Raji (cell line): ENCODE measurements around the gene WWC1.

Source experiments
- POLR2A ChIP-seq: IDR thresholded peaks from 2 replicates; pipeline ENCODE4 v1.6.1; 2011; ENCODE audit warnings: low read depth, low read length, control low read depth; ENCODE audit not compliant: insufficient read depth

WWC1 gene

DNA sequence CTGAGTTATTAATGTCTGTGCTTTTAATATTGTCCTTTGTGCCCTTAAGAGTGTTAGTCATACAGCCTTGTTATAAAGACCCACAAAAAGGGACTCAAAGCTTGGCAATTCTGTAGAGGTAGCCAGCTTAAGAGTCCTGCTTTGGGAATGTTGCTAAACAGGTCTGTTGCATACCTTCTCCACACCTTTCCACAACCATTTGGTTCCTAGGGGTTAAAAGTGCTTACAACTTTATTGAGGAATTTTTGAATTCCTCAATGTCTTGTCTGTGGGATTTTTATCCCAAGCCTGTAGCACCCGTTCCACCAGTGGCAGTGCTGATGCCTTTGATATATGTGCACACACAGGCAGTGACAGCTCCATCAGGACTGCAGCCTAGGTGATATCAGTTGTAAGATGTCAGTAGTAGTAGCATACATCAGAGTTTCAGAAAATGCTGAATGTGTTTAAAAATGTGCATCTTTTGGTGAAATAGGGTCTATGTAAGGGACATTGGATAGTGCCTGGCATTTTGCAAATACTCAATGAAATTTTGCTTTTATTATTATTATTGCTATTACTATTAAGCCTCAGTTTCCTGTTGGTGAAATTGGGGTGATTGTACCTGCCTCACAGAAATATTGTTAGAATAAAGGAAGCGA is 68.5 kb downstream of the WWC1 start:
- no peak for TF ChIP-seq POLR2A

DNA sequence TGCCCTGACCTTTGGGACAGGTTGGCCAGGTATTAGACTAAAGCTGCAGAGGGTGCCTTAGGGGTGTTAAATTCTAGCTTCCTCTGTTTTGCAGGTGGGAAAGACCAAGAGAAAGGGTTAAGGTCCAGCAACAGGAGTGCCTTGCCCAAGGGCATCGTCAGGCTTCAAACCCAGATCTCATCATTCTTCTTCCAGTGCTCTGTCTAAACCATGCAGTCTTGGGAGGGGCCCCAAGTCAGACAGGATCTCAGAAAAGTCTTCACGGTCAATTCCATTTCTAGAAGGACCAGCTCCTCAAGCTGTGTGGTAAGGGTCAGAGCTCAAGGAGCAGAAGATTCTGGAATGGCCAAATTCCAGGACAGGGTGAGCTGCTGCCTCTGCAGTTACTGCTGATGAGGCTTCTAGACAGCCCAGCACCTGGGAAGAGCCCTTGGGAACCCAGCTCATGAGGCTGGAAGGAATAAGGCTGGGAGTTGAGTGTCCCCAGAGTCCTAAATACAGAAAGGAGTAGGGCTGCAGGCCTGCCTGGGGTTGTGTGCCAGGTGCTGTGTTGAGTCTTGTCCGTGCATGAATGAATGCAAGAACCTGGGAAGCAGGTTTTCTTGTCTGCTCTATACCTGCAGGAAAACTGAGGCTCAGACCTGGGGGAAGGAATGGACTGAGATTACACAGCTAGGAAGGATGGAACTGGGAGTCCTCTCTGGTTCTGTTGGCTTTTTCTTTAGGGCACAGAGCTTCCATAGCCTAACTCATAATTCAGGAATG is 69.3 kb downstream of the WWC1 start:
- TF ChIP-seq POLR2A: no peak

DNA sequence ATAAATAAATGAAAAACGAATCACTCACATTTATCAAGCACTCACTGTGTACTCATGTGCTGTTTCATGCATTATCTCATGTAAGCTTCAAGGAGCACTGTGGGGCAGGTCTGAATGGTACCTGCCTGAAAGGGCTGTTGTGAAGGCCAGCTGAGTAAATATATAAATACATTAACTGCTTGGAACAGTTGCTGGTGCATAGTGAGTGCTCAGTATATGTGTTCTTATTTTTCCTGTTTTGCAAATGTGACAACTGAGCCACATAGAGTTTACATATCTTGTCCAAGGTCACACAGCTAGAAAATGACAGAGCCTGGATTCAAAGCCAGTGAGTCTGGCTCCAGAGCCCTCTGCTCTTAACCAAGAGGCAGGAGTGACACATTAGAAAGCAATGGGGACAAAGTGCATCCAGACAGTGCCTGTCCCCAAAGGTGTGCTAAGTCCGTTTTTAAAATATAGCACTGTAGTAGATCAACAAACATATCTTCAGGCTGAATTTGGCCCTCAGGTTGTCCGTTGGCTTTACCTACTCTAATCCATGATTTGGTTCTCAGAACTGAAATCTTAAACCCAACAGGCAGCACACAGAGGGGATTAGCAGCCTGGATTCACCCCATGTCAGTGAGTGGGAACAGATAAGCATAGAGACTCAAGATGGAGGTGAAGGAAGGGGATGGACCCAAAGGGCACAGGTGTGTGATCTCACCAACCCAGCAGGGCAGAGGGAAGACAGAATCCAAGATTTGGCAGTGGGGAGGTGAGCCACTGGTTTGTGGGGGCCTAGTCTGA is 70.8 kb downstream of the WWC1 start:
- no peak for TF ChIP-seq POLR2A

- TF ChIP-seq POLR2A: no peak
These were observed 72.8 kb downstream of the WWC1 start for GRCh38 chr5:168364151-168364661.

DNA sequence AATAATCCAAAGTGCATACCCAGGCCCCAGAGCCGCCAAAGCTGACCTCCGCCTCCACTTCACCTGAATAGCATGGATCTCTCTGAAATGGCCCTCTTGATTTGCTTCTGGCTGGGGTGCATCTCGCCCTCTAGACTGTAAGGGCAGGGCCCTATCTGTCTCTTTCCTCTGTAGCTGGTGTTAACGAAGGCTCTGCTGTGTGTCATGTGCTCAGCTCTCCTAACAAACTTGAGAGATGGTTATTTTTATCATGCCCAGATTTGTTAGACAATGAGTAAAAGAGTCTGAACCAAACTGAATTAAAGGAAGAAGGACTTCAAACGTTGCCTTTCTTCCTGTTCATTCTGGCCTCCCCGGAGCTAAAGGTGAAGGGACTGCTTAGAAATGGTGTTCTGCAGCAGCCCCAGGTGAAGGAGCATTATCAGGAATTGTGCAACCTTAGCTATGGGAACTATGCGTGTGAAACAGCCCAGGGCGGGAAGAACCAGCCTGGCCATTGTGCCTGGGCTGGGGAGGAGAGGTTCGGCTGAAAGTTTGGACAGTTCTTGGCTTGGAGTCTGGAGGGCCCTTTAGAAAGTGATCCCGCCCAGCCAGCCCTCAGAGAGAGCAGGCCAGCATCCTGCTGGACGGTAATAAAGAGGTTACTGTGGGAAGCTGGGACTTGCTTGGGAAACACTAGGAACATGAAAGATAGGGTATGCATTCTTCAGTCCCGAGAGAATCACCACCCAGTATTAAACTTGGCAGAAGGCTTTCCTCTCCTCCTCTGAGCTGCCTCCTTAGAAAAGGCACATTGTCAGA is 73.5 kb downstream of the WWC1 start:
- TF ChIP-seq POLR2A: no peak

GRCh38 chr5:168365581-168366081 is 74.2 kb downstream of the WWC1 start:
- no peak for TF ChIP-seq POLR2A

GRCh38 chr5:168366116-168366515 is 74.7 kb downstream of the WWC1 start:
- no peak for TF ChIP-seq POLR2A

- TF ChIP-seq POLR2A: no peak
These were observed 77.4 kb downstream of the WWC1 start for GRCh38 chr5:168368854-168369253.

- TF ChIP-seq POLR2A: no peak
These were observed 79.4 kb downstream of the WWC1 start for GRCh38 chr5:168370831-168371230.

- TF ChIP-seq POLR2A: no peak
These were observed 81.0 kb downstream of the WWC1 start for GRCh38 chr5:168372356-168372946.

DNA sequence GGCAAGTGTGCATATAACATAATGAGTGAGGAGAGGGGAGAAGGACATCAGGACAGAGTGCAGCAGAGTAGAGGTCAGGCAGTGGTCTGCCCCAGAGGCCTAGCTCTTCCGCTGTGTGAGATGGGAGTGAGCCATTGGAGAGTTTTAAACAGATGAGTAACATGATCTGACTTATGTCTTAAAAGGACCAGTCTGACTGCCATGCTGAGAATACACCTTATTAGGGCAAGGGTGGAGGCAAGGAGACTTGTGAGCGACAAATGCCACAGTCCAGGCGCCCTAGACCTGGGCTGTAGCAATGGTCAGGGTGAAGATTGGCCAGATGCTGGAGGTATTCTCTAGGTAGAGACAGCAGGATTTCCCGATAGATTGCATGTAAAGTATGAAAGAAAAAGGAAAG is 83.1 kb downstream of the WWC1 start:
- no peak for TF ChIP-seq POLR2A

DNA sequence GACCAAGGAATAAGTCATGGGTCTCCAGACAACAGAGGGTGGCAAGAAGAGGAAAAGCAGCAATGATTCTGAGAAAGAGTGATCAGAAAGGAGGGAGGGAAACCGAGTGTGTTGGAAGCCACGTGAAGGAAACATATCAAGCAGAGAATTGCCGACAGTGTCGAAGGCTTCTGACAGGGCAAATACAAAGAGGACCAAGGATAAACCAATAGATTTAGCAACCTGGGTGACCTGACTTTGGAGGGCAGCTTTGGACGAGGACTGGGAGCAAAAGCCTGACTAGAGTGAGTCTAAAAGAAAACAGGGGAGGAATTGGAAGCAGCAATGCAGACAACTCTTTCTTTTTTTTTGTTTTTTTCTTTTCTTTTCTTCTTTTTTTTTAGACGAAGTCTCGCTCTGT is 83.8 kb downstream of the WWC1 start:
- no peak for TF ChIP-seq POLR2A

GRCh38 chr5:168377525-168377924 is 86.1 kb downstream of the WWC1 start:
- no peak for TF ChIP-seq POLR2A

- no peak for TF ChIP-seq POLR2A
These were observed 87.3 kb downstream of the WWC1 start for GRCh38 chr5:168378741-168379140.
